GM10248 (cell line): Measurements from ENCODE around the gene NIPA2.
"Not testable (repeated sequence)": the region's sequence is repeated elsewhere in the genome, so short reads cannot be mapped to it uniquely, and the experiment has no call there.

Experiments
- CTCF ChIA-PET: fragments of 300-600 bp; sonication (Branson Sonifier 250); formaldehyde crosslinking; extraction: SDS; loops from one replicate; lab custom pipeline; 2021; ENCODE audit warnings: antibody characterized with exemption; lab: Yijun Ruan, JAX
- POLR2A ChIA-PET: fragments of 350-650 bp; sonication (Branson Sonifier 250); formaldehyde crosslinking; extraction: SDS; loops from one replicate; lab custom pipeline; 2020; ENCODE audit warnings: antibody characterized with exemption; lab: Yijun Ruan, JAX
- DNase-seq: peaks from one replicate; pipeline ENCODE4 v3.0.0; 2012; ENCODE audit errors: extremely low spot score
- TF ChIP-seq, protein P1 (sequence below): IDR thresholded peaks from 2 replicates; pipeline ENCODE4 v1.5.1; 2012; ENCODE audit warnings: mild to moderate bottlenecking, low read depth; ENCODE audit errors: extremely low read depth, missing control alignments, control extremely low read depth

Gene NIPA2

DNA sequence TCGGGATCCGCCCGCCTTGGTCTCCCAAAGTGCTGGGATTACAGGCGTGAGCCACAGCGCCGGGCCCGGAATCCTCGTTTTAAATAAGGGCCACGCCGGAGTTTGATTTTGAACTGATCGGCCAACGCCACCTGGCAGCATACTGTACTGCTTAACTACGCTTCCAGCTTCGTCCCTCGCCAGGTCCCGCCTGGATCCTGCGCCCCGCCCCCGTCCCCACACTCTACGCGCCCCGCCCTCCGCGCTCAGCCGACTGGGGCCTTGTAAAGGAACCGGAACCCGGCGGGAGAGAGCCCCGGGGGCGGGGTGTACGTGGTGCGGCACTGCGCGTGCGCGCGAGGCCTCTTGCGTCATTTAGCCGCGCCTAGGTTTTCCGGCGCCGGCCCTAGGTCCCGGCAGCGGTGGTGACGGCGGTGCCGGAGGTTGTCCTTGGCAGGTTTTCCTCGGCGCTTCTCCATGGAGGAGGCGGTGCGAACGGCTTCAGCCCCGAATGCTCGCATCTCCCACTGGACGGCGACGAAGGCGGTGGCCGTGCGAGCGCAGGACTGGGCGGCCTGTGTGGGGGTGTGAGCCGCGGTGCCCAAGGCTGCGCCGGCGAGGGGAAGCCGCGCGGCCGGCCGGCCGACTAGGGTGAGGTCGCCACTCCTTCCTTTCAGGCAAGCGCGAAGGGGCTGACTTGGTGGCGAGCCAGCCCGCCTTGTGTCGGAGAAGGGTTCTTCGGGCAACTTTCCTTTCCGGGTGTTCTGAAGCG, at the start of gene NIPA2:
TSS of gene NIPA2 (plus strand) at position 375 of the 751 bp plus-strand sequence. CDS start 13,066 bp downstream, outside the sequence.
- TF ChIP-seq, protein P1, sequence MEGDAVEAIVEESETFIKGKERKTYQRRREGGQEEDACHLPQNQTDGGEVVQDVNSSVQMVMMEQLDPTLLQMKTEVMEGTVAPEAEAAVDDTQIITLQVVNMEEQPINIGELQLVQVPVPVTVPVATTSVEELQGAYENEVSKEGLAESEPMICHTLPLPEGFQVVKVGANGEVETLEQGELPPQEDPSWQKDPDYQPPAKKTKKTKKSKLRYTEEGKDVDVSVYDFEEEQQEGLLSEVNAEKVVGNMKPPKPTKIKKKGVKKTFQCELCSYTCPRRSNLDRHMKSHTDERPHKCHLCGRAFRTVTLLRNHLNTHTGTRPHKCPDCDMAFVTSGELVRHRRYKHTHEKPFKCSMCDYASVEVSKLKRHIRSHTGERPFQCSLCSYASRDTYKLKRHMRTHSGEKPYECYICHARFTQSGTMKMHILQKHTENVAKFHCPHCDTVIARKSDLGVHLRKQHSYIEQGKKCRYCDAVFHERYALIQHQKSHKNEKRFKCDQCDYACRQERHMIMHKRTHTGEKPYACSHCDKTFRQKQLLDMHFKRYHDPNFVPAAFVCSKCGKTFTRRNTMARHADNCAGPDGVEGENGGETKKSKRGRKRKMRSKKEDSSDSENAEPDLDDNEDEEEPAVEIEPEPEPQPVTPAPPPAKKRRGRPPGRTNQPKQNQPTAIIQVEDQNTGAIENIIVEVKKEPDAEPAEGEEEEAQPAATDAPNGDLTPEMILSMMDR, result no peak
- DNase-seq, result peak; percentile 97
- CTCF ChIA-PET, result interaction anchor here (1.6 kb wide), 1 partner anchor 53 kb away, joined by 4 read pairs; the partner anchor contains the start of gene NIPA1
- POLR2A ChIA-PET, result interaction anchor here (1.0 kb wide), 2 partner anchors 42 to 201 kb away, joined by 3 to 5 read pairs; partner anchors contain the start of gene TUBGCP5

DNA sequence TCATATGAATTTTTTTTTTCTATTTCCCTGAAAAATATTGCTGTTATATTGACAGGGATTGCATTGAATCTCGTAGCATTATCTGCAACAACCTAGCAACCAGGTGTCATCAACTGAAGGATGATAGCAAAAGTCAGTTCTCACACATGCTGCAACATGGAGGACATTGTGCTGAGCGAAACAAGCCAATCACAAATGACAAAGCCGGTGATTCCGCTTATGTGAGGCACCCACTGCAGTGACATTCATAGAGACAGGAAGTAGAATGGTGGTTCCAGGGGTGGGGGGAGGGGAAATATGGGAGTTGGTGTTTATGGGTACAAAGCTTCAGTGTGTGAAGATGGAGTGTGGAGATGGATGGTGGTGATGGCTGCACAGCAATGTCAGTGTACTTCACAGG, 44.4 kb upstream of the NIPA2 start:
- TF ChIP-seq, protein P1, result no peak
- ChIA-PET POLR2A (no interaction called here), CTCF (interaction anchor here (1.1 to 1.5 kb wide), 2 partner anchors 8 to 9 kb away, joined by 3 to 4 read pairs; no protein-coding TSS in a partner anchor)
- DNase-seq, result no peak

DNA sequence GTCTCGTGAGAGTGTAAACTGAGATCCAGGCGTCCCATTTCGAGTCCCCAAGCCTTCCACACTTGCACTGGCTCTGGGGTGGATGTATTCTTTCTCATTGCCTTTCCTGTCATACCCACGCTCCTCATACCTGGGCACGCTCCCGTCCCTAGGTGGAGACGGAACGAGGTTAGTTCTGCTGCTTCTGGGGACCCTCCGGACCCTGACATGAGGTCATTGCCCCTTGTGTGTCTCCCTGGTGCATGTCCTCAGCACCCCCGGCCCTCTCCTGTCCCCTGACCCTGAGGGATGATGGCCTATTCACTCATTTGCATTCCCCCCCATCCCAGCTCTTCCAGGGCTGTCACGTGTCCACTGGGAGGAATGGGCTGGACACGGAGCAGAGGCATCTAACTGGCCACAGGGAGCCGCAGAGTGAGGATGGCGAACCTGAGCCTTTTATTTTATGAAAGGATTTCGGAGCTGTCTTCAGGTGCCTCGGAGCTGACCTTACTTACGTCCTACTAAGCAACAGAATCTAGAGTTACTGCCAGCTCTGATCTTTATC, 43.8 kb upstream of the NIPA2 start:
- POLR2A ChIA-PET, result no interaction called here
- TF ChIP-seq, protein P1, result no peak
- DNase-seq, result no peak
- CTCF ChIA-PET, result interaction anchor here (1.1 to 2.1 kb wide), 4 partner anchors 9 to 17 kb away, joined by 3 to 5 read pairs (median 4); no protein-coding TSS in a partner anchor

DNA sequence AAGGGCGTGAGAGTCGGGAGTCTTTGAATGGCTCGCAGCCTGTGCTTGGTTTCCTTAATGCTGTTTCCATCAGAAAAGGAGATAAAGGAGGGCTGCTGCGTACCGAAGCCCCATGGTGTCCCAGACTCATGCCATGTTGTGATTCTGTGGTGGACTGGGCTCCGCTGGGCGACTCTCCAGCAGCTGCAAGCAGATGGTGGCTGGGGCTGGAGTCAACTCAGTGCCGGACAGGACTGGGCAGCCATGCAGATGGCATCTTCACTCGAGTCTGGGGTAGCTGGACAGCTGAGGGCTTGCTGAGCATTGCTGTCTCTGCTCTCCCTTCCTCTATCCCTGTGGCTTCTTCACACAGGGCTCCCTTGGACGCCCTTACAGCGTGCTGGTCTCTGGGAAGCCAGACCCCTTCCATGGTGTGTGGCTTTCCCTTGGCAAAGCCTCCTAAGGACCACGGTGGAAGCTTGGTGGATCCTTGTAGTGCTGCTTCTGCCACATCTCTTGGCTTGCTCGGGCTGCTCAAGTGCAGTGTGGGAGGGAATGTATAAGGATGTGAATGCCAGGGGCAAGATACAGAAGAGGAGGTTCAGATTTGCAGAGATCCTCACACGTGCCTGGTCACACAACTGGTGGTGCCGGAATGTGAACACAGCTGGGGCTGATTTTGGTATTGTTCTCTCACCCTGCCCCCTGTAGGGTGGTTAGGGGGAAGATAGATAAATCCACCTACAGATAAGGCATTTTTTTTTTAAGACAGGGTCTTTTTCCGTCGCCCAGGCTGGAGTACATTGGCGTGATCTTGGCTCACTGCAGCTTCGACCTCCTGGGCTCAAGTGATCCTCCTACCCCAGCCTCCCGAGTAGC, 43.0 kb upstream of the NIPA2 start:
- DNase-seq, result no peak
- CTCF ChIA-PET, result interaction anchor here (1.1 to 2.1 kb wide), 5 partner anchors 8 to 16 kb away, joined by 3 to 9 read pairs (median 4); partner anchors contain the start of gene NIPA1
- POLR2A ChIA-PET, result interaction anchor here (0.6 kb wide), 1 partner anchor 168 kb away, joined by 4 read pairs; no protein-coding TSS in a partner anchor
- TF ChIP-seq, protein P1, result peak; percentile 11

DNA sequence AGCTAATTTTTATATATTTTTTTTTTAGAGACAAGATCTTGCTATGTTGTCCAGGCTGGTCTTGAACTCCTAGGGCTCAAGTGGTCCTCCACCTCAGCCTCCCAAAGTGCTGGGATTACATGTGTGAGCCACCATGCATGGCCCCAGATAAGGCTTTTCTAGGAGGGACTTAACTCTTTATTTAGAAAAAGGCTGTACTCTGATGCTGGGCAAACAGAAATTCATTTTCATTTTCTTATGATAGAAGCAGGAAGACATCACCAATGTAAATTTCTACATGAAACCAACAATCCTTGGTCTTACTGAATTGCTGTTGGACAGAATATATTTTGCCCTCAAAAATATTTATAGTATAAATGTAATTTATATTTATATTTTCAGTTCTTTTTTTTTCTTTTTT, 42.4 kb upstream of the NIPA2 start:
- TF ChIP-seq, protein P1, result no peak
- ChIA-PET CTCF (interaction anchor here (1.2 to 2.1 kb wide), 3 partner anchors 9 to 16 kb away, joined by 4 to 9 read pairs (median 5); partner anchors contain the start of gene NIPA1), POLR2A (interaction anchor here (0.6 kb wide), 1 partner anchor 168 kb away, joined by 4 read pairs; no protein-coding TSS in a partner anchor)

DNA sequence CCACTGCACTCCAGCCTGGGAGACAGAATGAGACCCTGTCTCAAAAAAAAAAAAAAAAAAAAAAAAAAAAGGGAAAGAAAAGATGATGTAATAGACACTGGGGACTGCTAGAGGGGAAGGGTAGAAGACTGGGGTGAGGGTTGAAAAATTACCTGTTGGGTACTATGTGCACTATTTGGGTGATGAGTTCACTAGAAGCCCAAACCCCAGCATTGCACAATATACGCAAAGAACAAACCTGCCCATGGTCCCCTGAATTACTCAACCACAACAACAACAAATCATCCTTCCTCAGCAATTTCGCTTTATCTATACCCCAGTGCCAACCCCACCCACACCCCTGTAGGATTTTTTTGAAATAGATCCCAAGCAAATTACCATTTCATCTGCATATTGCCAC, 38.6 kb upstream of the NIPA2 start:
- ChIA-PET CTCF (interaction anchor here (1.6 kb wide), 1 partner anchor 11 kb away, joined by 7 read pairs; no protein-coding TSS in a partner anchor), POLR2A (no interaction called here)
- no peak for DNase-seq

More for the DNA sequence above, 42.4 kb upstream of the NIPA2 start:
- no peak for DNase-seq

DNA sequence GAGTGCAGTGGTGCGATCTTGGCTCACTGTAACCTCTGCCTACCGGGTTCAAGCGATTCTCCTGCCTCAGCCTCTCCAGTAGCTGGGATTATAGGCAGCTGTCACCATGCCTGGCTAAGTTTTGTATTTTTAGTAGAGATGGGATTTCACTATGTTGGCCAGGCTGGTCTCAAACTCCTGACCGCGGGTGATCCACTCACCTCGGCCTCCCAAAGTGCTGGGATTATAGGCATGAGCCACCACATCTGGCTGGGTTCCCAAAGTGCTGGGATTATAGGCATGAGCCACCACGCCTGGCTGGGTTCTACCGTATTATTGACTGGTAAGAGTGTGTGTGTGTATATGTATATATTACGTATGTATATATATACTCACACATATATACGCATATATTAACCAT, 35.5 kb upstream of the NIPA2 start:
- POLR2A ChIA-PET, CTCF ChIA-PET, DNase-seq: not testable (repeated sequence)

More for the DNA sequence above, 38.6 kb upstream of the NIPA2 start:
- TF ChIP-seq, protein P1, result no peak
